Loucy (cell line): ENCODE results near the gene CREB3L2.

Experiments used
- CTCF ChIP-seq: fragments of 200-600 bp; sonication (generic); conservative IDR thresholded peaks from 2 replicates; pipeline ENCODE4 v1.5.1; 2014; ENCODE audit warnings: mild to moderate bottlenecking, antibody characterized with exemption, low read length
- EZH2phosphoT487 ChIP-seq: fragments of 200-600 bp; IDR thresholded peaks from 2 replicates; pipeline ENCODE4 v1.6.1; 2018; ENCODE audit warnings: antibody characterized with exemption, mild to moderate bottlenecking, moderate library complexity, borderline replicate concordance

GRCh38 chr7:137932881-137933269, 69.0 kb downstream of the CREB3L2 start:
- TF ChIP-seq CTCF = no peak
- TF ChIP-seq EZH2phosphoT487 = no peak
